NCI-H1436 treated with DMSO at 0.1 percent for 48 hours (cell line): ENCODE results near the gene DIRAS3.
"Not testable (repeated sequence)": the region's sequence is repeated elsewhere in the genome, so short reads cannot be mapped to it uniquely, and the experiment has no call there.

Experiments
- DNase-seq: peaks from one replicate; lab custom pipeline; 2025; lab: John Stamatoyannopoulos, UW

DIRAS3 gene

DNA sequence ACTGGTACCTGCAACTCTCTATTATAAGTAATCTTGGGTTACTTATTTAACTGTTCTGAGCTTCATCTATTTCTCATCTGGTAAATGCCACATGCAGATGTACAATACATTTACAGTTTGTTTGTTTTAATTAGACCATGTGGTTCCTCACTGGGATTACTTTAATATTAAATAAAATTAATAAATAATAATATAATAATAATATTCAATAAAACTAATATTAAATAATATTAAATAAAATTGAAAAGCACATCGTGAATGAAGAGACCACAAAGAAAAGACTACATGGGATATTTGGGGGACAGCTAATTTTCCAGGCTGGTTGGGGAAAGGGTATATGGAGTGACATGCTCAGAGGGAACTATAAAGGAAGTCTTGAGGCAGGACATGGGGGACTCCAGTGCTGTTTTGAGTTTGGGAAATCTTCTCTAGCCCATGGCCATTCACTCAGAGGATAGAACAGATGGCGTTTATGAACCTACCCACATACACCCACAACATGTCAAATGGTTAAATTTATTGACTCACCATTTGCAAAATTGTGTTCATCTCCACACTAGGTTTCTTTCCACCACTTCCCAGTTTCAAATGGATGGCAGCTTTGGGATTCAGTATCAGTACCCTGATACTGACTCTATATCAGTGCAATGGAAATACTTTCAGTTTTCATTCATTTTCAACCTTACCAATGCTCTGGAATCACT, 25.6 kb downstream of the DIRAS3 start:
- no peak for DNase-seq

DNA sequence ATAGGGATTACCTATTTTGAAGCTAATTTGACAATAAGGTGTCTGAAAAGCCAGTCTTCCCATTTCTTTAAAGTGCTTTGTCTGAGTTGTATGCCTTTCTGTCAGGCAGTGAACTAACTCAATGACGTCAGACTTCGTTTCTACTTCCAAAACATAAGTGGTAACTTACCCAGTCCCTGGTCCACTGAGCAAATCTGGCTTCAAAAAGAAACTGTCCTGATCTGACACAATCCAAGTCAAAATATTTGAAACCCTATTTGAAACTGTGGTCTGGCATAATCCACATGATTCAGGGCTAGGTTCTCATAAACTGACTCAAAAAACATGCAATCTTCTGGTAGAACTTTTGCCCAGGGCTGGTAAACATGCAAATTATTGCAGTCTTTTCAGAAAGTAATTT, 34.0 kb downstream of the DIRAS3 start:
- no peak for DNase-seq

DNA sequence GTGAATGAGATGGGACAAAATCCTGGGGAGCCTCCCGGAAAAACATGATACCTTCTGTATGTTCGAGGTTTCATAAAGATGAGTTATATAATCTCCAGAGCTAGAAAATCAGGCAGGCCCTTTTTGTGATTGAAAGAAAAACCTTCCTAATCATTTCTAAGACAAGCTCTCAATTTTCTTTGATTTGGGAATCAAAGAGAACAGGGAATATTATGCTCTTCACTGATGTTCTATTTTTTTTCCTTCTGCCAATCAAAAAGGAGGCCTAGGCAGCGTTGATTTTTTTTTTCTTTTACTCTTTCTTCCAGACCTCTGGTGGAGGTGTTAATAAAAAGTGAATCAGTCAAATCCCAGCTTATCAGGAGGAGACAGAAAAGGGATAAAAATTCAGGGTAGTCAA, 34.5 kb downstream of the DIRAS3 start:
- DNase-seq, result no peak

DNA sequence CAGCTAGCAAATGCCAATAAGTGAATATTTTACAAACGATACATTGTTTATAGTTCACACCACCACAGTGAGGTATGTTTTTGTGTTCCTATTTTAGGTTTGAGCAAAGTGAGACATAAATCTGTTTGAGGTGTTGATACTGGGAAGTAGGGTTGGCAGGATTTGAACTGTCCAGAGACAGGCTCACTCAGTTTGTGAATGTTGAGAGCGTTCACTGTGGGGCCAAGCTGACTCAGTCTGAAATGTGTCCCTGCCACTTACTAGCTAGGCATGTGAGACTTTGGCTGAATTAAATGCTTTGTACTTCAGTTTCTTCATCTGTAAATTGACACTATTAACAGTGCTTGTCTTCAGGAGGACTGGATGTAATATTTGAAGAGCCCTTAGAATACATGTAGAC, 35.1 kb downstream of the DIRAS3 start:
- no peak for DNase-seq

DNA sequence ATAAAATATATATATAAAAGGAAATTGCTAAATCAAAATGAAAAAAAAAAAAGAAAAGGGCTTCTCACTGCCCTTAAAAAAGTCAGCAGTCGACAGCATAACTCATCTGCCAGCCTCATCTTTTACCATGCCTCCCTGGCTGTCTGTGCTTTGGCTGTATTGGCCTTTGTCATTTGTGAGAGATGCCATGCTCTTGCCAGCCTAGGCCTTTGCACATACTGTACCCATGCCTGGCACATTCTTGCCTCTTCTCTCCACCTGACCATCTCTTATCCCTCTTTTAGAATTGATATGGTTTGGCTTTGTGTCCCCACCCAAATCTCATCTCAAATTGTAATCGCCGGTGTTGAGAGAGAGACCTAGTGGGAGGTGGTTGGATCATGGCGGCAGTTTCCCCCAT, 37.1 kb downstream of the DIRAS3 start:
- DNase-seq, result no peak

DNA sequence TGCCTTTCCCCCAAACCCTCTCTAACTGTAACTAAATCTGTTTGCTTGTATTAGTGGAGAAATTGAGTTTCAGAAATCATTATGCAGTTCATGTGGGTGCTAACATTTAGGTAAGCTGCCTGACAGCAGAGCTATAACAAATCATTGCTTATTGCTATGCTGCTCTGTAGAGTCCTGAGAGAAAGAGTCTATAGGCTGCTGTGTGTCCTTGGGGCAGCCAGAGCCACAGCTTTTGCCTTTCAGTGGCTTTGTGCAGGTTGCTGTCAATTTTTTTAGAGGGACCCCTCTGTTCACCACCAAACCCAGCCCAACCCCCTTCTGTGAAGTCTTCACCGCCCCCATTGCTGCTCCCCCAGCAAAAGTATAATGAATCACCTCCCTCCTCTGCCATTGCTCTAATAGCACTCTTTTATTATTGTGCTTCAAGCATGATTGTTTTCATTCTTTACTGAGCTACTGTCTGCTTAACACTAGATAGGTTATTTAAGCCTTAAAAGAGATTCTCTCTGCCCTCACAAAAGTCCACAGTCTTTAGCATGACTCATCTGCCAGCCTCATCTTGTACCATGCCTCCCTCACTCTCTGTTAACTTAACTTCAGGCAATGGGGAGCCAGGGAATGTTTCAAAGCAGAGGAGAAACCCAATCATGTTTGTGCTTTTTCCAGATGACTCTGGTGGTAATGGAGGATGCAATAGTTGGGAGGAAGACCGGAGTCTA, 38.6 kb downstream of the DIRAS3 start:
- DNase-seq, result no peak

DNA sequence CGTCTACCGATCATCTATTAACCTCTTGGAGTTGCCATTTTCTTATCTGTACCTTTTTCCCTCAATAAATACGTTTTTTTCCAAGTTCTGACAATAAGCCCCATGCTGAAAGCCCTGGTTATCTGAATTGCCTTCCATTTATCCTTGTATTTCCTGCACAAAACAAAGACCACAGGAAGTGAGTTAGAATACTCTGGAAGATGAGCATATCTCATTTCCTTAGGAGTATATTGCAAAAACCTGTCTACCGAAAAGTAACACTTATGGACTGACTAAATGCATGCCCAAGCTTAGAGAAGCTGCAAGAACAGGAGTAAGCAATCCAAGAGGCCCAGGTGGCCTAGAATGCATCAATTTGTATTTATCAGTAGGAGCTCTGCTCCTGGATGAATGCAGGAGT, 39.9 kb downstream of the DIRAS3 start:
- DNase-seq, result no peak

DNA sequence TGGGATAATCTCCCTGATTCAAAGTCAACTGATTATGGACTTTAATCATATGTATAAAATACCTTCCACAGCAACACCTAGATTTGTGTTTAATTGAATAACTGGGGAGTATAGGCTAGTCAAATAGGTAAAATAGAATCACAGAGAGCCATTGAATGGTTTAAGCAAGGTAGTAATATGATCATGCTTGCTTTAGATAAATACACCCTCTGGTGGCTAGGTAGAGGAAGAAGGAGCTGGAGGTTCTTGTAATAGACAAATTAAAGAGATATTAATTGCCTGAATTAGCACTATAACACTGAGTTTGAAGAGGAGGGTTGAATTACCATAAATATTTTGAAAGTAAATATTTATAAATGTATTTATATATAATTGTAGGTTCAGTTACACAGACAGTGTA, 40.3 kb downstream of the DIRAS3 start:
- DNase-seq, result no peak

DNA sequence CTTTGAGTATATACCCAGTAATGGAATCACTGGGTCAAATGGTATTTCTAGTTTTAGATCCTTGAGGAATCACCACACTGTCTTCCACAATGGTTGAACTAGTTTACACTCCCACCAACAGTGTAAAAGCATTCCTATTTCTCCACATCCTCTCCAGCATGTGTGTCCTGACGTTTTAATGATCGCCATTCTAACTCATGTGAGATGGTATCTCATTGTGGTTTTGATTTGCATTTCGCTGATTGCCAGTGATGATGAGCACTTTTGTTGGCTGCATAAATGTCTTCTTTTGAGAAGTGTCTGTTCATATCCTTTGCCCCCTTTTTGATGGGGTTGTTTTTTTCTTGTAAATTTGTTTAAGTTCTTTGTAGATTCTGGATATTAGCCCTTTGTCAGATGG, 46.8 kb downstream of the DIRAS3 start:
- not testable (repeated sequence) for DNase-seq

DNA sequence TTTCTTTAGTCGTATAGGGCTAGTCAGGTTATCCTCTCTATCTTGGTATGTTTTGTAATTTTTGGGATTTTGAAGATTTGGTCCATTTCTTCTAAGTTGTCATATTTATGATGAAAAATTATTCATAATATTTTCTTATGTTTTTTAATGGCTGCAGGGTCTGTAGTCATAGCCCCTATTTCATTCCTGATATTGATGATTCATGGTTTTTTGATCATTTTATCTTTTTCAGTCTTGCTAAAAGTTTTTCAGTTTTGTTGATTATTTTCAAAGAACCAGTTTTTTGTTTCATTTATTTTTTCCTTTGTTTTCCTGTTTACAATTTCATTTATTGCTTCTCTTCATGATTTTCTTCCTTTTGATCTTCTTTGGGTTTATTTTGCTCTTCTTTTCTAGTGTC, 50.2 kb downstream of the DIRAS3 start:
- DNase-seq, result no peak

DNA sequence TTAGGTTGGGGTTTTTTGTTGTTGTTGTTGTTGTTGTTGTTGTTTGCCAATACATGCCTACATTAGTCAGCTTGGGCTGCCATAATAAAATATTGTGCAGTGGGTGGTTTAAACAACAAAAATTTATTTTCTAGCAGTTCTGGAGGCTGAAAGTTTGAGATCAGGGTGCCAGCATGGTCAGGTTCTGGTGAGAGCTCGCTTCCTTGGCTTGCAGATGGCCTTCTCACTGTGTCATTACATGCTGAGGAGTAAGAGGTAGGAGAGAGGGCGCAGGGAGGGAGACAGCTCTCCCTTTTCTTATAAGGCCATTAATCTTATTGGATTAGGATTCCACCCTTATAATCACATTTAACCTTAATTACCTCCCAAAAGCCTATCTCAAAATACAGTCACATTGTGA, 52.7 kb downstream of the DIRAS3 start:
- DNase-seq, result no peak
